SU-DHL-6 (cell line): Measurements from ENCODE around the gene EEF1E1.
"Not testable (repeated sequence)": the region's sequence is repeated elsewhere in the genome, so short reads cannot be mapped to it uniquely, and the experiment has no call there.

ENCODE experiments used
- H2AFZ ChIP-seq: fragments of 200-600 bp; sonication (generic); 2 replicates; pipeline ENCODE4 v1.6.1; 2014; ENCODE audit warnings: low read depth, mild to moderate bottlenecking, moderate library complexity, mixed read lengths, antibody characterized with exemption, low read length; ENCODE audit not compliant: severe bottlenecking
- H3F3A ChIP-seq: fragments of 200-600 bp; shearing (Covaris generic); 2 replicates; pipeline ENCODE4 v1.6.0; 2016; ENCODE audit warnings: antibody characterized with exemption, mild to moderate bottlenecking; ENCODE audit not compliant: insufficient read depth
- H3K27ac ChIP-seq: fragments of 200-600 bp; sonication (generic); 2 replicates; pipeline ENCODE4 v1.5.1; 2016; ENCODE audit warnings: low read depth, mild to moderate bottlenecking, low read length, moderate library complexity, mixed read lengths
- H3K27me3 ChIP-seq: fragments of 200-600 bp; sonication (generic), shearing (Covaris generic); 2 replicates; pipeline ENCODE4 v1.6.0; 2014; ENCODE audit warnings: mild to moderate bottlenecking, low read length
- H3K36me3 ChIP-seq: fragments of 200-600 bp; sonication (generic); 2 replicates; pipeline ENCODE4 v1.6.1; 2014; ENCODE audit warnings: mild to moderate bottlenecking, low read length, mixed read lengths
- H3K4me2 ChIP-seq: fragments of 300-600, 200-600 bp; shearing (Covaris generic), sonication (generic); 2 replicates; pipeline ENCODE4 v1.6.0; 2014; ENCODE audit warnings: low read length, low read depth, mild to moderate bottlenecking; ENCODE audit not compliant: poor library complexity, severe bottlenecking
- H3K4me3 ChIP-seq: fragments of 200-600 bp; sonication (generic); 2 replicates; pipeline ENCODE4 v1.5.1; 2014; ENCODE audit warnings: antibody characterized with exemption, low read length, mild to moderate bottlenecking, mixed read lengths; ENCODE audit not compliant: insufficient read depth, poor library complexity, severe bottlenecking
- H3K79me2 ChIP-seq: fragments of 200-600 bp; sonication (generic); 2 replicates; pipeline ENCODE4 v1.6.1; 2014; ENCODE audit warnings: mild to moderate bottlenecking, low read length, moderate library complexity; ENCODE audit not compliant: insufficient read depth
- H3K9ac ChIP-seq: fragments of 200-600 bp; sonication (generic); 2 replicates; pipeline ENCODE4 v1.7.0; 2014; ENCODE audit warnings: mild to moderate bottlenecking, low read length
- H3K9me2 ChIP-seq: fragments of 200-600 bp; sonication (generic); replicated peaks from 2 replicates; pipeline ENCODE4 v1.6.1; 2014; ENCODE audit warnings: low read length; ENCODE audit not compliant: insufficient read depth
- H3K9me3 ChIP-seq: fragments of 200-600 bp; sonication (generic); 2 replicates; pipeline ENCODE4 v1.6.1; 2014; ENCODE audit warnings: low read length, mixed read lengths; ENCODE audit not compliant: insufficient read depth
- H4K20me1 ChIP-seq: fragments of 200-600 bp; sonication (generic); 2 replicates; pipeline ENCODE4 v1.6.1; 2014; ENCODE audit warnings: low read depth, mild to moderate bottlenecking, antibody characterized with exemption, low read length, moderate library complexity, mixed read lengths
- EZH2phosphoT487 ChIP-seq: fragments of 200-600 bp; sonication (generic), shearing (Covaris generic); conservative IDR thresholded peaks from 2 replicates; pipeline ENCODE4 v1.6.1; 2018; ENCODE audit warnings: mild to moderate bottlenecking, antibody characterized with exemption, low read length, moderate library complexity, mixed read lengths
- TF ChIP-seq, protein P1 (sequence below): fragments of 200-600 bp; sonication (generic); IDR thresholded peaks from one replicate; pipeline ENCODE4 v1.5.1; 2017; ENCODE audit warnings: antibody characterized with exemption, mild to moderate bottlenecking, low read length, moderate library complexity; ENCODE audit not compliant: insufficient read depth, poor library complexity, severe bottlenecking

EEF1E1 gene

DNA sequence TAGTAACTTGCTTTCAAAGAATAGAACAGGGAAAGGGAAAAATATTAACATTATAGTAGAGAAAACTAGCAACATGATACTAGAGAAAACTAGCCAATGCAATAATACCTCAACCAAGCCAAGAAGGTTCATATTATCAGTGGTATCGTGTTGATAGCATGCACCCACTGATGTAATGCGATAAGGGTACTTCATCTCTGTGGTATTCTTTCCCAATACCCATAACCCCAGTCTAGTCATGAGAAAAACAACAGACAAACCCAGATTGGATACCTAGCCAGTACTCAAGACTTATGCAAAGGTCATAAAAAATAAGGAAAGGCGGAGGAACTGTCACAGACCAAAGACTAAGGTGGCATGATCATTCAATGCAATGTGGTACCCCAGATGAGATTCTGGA is 59.1 kb downstream of the EEF1E1 start:
- H2AFZ ChIP-seq, result no peak overlapping the region
- H3K4me2 ChIP-seq, result no peak overlapping the region
- no peaks in the 10 kb centered on the region for H3F3A ChIP-seq
- peaks cover 25% of the 10 kb centered on the region for H3K79me2 ChIP-seq
- no peaks in the 10 kb centered on the region for H3K27me3 ChIP-seq
- no peaks in the 10 kb centered on the region for H3K9me3 ChIP-seq
- H3K9ac ChIP-seq, result no peak overlapping the region
- H3K36me3 ChIP-seq, result peaks cover 30% of the 10 kb centered on the region
- no peak overlapping the region for H3K4me3 ChIP-seq
- H3K27ac ChIP-seq, result no peak overlapping the region
- TF ChIP-seq, protein P1, sequence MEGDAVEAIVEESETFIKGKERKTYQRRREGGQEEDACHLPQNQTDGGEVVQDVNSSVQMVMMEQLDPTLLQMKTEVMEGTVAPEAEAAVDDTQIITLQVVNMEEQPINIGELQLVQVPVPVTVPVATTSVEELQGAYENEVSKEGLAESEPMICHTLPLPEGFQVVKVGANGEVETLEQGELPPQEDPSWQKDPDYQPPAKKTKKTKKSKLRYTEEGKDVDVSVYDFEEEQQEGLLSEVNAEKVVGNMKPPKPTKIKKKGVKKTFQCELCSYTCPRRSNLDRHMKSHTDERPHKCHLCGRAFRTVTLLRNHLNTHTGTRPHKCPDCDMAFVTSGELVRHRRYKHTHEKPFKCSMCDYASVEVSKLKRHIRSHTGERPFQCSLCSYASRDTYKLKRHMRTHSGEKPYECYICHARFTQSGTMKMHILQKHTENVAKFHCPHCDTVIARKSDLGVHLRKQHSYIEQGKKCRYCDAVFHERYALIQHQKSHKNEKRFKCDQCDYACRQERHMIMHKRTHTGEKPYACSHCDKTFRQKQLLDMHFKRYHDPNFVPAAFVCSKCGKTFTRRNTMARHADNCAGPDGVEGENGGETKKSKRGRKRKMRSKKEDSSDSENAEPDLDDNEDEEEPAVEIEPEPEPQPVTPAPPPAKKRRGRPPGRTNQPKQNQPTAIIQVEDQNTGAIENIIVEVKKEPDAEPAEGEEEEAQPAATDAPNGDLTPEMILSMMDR, result no peak
- TF ChIP-seq EZH2phosphoT487, result no peak
- H4K20me1 ChIP-seq, result no peaks in the 10 kb centered on the region
- no peaks in the 10 kb centered on the region for H3K9me2 ChIP-seq

DNA sequence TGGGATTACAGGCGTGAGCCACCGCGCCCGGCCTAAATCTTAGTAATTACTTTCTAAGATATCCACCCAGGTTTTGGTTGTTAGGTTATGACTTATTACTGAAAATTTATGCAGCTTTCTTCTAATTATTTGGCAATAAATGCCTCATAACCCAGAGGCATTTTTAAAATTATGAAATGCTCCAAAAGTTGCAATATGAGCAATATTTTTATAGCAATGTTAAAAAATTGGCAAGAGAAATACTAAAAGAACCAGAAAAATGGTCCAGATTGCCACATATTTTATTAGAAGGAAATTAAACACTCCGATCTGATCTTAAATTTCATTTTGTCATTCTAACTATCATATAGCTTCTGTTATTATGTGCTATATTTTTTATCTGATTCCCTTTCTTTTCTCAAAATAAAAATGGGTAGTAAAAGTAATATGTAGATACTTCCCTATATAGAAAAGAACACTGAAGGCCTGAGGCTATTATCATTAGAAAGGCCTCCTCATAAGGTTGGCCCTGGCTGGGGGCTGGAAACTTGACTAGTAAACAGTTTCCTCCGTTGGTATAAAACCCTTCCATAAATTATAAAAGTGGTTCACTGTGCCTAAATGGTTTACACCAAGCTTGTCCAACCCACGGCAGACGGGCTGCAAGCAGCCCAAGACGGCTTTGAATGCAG is 60.3 kb downstream of the EEF1E1 start:
- Histone ChIP-seq H2AFZ (no peak overlapping the region), H3F3A (no peaks in the 10 kb centered on the region), H3K9me2 (no peaks in the 10 kb centered on the region), H3K9me3 (no peaks in the 10 kb centered on the region), H3K27ac (no peak overlapping the region), H3K27me3 (no peaks in the 10 kb centered on the region), H3K36me3 (peaks cover 23% of the 10 kb centered on the region), H4K20me1 (no peaks in the 10 kb centered on the region), H3K79me2 (peaks cover 29% of the 10 kb centered on the region), H3K9ac (no peak overlapping the region), H3K4me3 (no peak overlapping the region), H3K4me2 (no peak overlapping the region)
- TF ChIP-seq, protein P1, result no peak
- no peak for TF ChIP-seq EZH2phosphoT487

DNA sequence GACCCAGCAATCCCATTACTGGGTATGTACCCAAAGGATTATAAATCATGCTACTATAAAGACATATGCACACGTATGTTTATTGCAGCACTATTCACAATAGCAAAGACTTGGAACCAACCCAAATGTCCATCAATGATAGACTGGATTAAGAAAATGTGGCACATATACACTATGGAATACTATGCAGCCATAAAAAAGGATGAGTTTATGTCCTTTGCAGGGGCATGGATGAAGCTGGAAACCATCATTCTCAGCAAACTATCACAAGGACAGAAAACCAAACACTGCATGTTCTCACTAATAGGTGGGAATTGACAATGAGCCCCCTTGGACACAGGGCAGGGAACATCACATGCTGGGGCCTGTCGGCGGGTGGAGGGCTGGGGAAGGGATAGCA is 68.2 kb downstream of the EEF1E1 start:
- not testable (repeated sequence) for H3K4me2 ChIP-seq, H4K20me1 ChIP-seq, H3F3A ChIP-seq, H3K27ac ChIP-seq, H3K9me3 ChIP-seq, H2AFZ ChIP-seq, H3K27me3 ChIP-seq, H3K9ac ChIP-seq, H3K9me2 ChIP-seq, H3K4me3 ChIP-seq
- Histone ChIP-seq H3K79me2 (peaks cover 82% of the 10 kb centered on the region), H3K36me3 (peaks cover 17% of the 10 kb centered on the region)

DNA sequence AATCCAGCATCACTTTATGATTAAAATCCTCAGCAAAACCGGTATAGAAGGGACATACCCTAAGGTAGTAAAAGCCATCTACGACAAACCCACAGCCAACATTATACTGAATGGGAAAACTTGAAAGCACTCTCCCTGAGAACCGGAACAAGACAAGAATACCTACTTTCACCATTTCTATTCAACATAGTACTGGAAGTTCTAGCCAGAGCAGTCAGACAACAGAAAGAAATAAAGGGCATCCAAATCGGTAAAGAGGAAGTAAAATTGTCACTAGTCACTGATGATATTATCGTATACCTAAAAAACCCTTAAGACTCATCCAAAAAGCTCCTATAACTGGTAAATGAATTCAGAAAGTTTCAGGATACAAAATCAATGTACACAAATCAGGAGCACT is 71.4 kb downstream of the EEF1E1 start:
- no peaks in the 10 kb centered on the region for H3K27me3 ChIP-seq
- H3K27ac ChIP-seq, result no peak overlapping the region
- H3K4me3 ChIP-seq, result no peak overlapping the region
- H3F3A ChIP-seq, result no peaks in the 10 kb centered on the region
- no peaks in the 10 kb centered on the region for H3K9me3 ChIP-seq
- H2AFZ ChIP-seq, result no peak overlapping the region
- peaks cover 9% of the 10 kb centered on the region; the same call in 1 of the 2 replicates for H3K36me3 ChIP-seq
- no peak overlapping the region for H3K4me2 ChIP-seq
- no peaks in the 10 kb centered on the region for H3K9me2 ChIP-seq
- no peaks in the 10 kb centered on the region for H4K20me1 ChIP-seq
- H3K9ac ChIP-seq, result no peak overlapping the region
- H3K79me2 ChIP-seq, result peaks cover 62% of the 10 kb centered on the region
- TF ChIP-seq, protein P1, result no peak
- no peak for TF ChIP-seq EZH2phosphoT487
